HepG2 (cell line): ENCODE data around the gene CCDC195. TPM values are rescaled to one million over a fixed set of nuclear protein-coding genes. Genes with fewer than 3 reads are reported as not detected.

Experiments
- ATAC-seq: fragments of 200-7000 bp; cut with Tn5 transposase; 3 replicates; pipeline ENCODE4 v1.9.1; 2020; ENCODE audit warnings: mild to moderate bottlenecking, moderate library complexity
- BruUV-seq: library from RNA; stranded (reverse); fragments of 400-500 nt; replicated peaks from 2 replicates; lab custom pipeline; 2021; lab: Mats Ljungman, UMichigan
- CTCF ChIA-PET: fragments of 300-600 bp; formaldehyde crosslinking; extraction: SDS; loops from one replicate; lab custom pipeline; 2021; ENCODE audit warnings: low total read pairs, inconsistent platforms, low intra/inter-chr PET ratio; lab: Yijun Ruan, JAX
- POLR2A ChIA-PET: fragments of 350-600 bp; sonication (Branson Sonifier 250); formaldehyde crosslinking; loops from one replicate; lab custom pipeline; 2020; ENCODE audit warnings: antibody characterized with exemption, inconsistent platforms; lab: Yijun Ruan, JAX
- DNase-seq: peaks from one replicate; pipeline ENCODE4 v3.0.0-alpha.2; 2015; ENCODE audit warnings: low spot score
- FAIRE-seq: peaks from 3 replicates; lab custom pipeline; 2011; peaks lifted over from hg19 to GRCh38; lab: Jason Lieb, UNC
- H2AFZ ChIP-seq: one replicate; pipeline ENCODE4 v1.6.1; 2011; ENCODE audit warnings: low read length, inconsistent platforms
- H3K27ac ChIP-seq: fragments of 300-600 bp; 3 replicates; pipeline ENCODE4 v1.8.0; 2011; ENCODE audit warnings: mixed run types, mild to moderate bottlenecking, mixed read lengths, low read length, inconsistent platforms; ENCODE audit not compliant: insufficient read depth; ENCODE audit errors: extremely low read length
- H3K27me3 ChIP-seq, 2 experiments: fragments of 200-600 bp in 1 of 2; 2 replicates in 1 of 2; 3 replicates in 1 of 2; pipeline versions ENCODE4 v1.6.0 to v1.8.0; 2011; ENCODE audit warnings: low read length in 2 of 2, mild to moderate bottlenecking in 2 of 2, moderate library complexity in 2 of 2, inconsistent platforms in 1 of 2; ENCODE audit not compliant: insufficient read depth in 2 of 2, control insufficient read depth in 1 of 2
- H3K36me3 ChIP-seq, 2 experiments: fragments of 200-600 bp in 1 of 2; replicated peaks in 1 of 2; 2 replicates in 1 of 2; 3 replicates in 1 of 2; pipeline versions ENCODE4 v1.5.1 to v1.8.0; 2011; ENCODE audit warnings: low read length in 2 of 2, inconsistent platforms in 1 of 2; ENCODE audit not compliant: insufficient read depth in 2 of 2, control insufficient read depth in 1 of 2
- H3K4me1 ChIP-seq: 2 replicates; pipeline ENCODE4 v1.5.1; 2012; ENCODE audit warnings: low read length, inconsistent platforms; ENCODE audit not compliant: insufficient read depth
- H3K4me2 ChIP-seq: 2 replicates; pipeline ENCODE4 v1.6.0; 2011; ENCODE audit warnings: low read depth, low read length, inconsistent platforms
- H3K4me3 ChIP-seq, 3 experiments: fragments of 200-600 bp in 1 of 3; sonication (generic), shearing (Covaris generic) in 1 of 3; replicated peaks in 1 of 3; 2 replicates each; pipeline ENCODE4 v1.5.1; 2011 to 2016; ENCODE audit warnings: low read length in 3 of 3, inconsistent platforms in 2 of 3, low read depth in 2 of 3, mild to moderate bottlenecking in 2 of 3, control low read depth in 1 of 3, mixed read lengths in 1 of 3; ENCODE audit not compliant: insufficient read depth in 1 of 3
- H3K79me2 ChIP-seq: one replicate; pipeline ENCODE4 v1.6.1; 2011; ENCODE audit warnings: low read length, inconsistent platforms; ENCODE audit not compliant: insufficient read depth
- H3K9ac ChIP-seq: 2 replicates; pipeline ENCODE4 v1.6.0; 2011; ENCODE audit warnings: mild to moderate bottlenecking, low read depth, low read length, inconsistent platforms; ENCODE audit not compliant: insufficient read depth
- H3K9me3 ChIP-seq: 2 replicates; pipeline ENCODE4 v1.5.1; 2012; ENCODE audit warnings: mild to moderate bottlenecking, low read length
- H4K20me1 ChIP-seq: 2 replicates; pipeline ENCODE4 v1.6.0; 2011; ENCODE audit warnings: inconsistent platforms, mild to moderate bottlenecking, low read length, moderate library complexity; ENCODE audit not compliant: insufficient read depth
- DNMT3B ChIP-seq: conservative IDR thresholded peaks from 2 replicates; pipeline ENCODE4 v1.6.1; 2016; ENCODE audit warnings: missing biosample characterization, control low read depth
- FOXK1 ChIP-seq: sonication (generic); formaldehyde crosslinking; IDR thresholded peaks from 2 replicates; pipeline ENCODE4 v1.4.0; 2020; ENCODE audit warnings: low read depth, missing genetic modification reagents, borderline replicate concordance
- IRF2 ChIP-seq: IDR thresholded peaks from 2 replicates; pipeline ENCODE4 v1.6.1; 2018; ENCODE audit warnings: missing genetic modification reagents, missing compliant biosample characterization
- KAT2B ChIP-seq: fragments of 150-350 bp; IDR thresholded peaks from 2 replicates; pipeline ENCODE4 v1.6.1; 2014; ENCODE audit warnings: low read depth, low read length, borderline replicate concordance
- NFATC3 ChIP-seq: sonication (generic); formaldehyde crosslinking; IDR thresholded peaks from 2 replicates; pipeline ENCODE4 v1.5.1; 2020; ENCODE audit warnings: mild to moderate bottlenecking, missing genetic modification reagents
- NFE2 ChIP-seq: sonication (generic); formaldehyde crosslinking; IDR thresholded peaks from 2 replicates; pipeline ENCODE4 v1.4.0; 2020; ENCODE audit warnings: missing genetic modification reagents
- RFX3 ChIP-seq: IDR thresholded peaks from 2 replicates; pipeline ENCODE4 v1.6.1; 2016; ENCODE audit warnings: missing biosample characterization, missing genetic modification reagents
- ZBTB38 ChIP-seq: sonication (generic); formaldehyde crosslinking; IDR thresholded peaks from 2 replicates; pipeline ENCODE4 v1.5.1; 2020; ENCODE audit warnings: mild to moderate bottlenecking, missing genetic modification reagents
- WGBS: methylation state at CpG from one replicate; pipeline ENCODE4 v1.1.6; 2017; ENCODE audit warnings: low lambda C conversion rate; 5-methylcytosine and 5-hydroxymethylcytosine counted together
- in situ Hi-C: cut with HindIII; loops from 2 replicates; pipeline ENCODE4 v1.10.0; 2017; ENCODE audit warnings: low pct_unique_long_range_greater_than_20kb; ENCODE audit not compliant: extremely low pct_ligation_motif_present
- intact Hi-C: fragments of 100-400 bp; cut with micrococcal nuclease; formaldehyde crosslinking; loops from one replicate; pipeline ENCODE4 v1.10.0; 2022; ENCODE audit not compliant: unreplicated experiment
- polyA plus RNA-seq, 8 experiments: library from polyadenylated mRNA; depleted of rRNA in 3 of 8; stranded (reverse) in 7 of 8; unstranded in 1 of 8; fragments of >200 nt; fragmentation: Illumina TruSeq in 4 of 8; extraction: Trizol in 4 of 8; gene quantifications; 2 replicates each; pipeline versions ENCODE4 v1.2.1 to v1.2.3, GENCODE V29; 2011 to 2016; ENCODE audit warnings: low read depth in 4 of 8, missing spikeins in 1 of 8, mixed read lengths in 1 of 8; ENCODE audit not compliant: insufficient read depth in 1 of 8
- total RNA-seq, 5 experiments: library from RNA; depleted of rRNA; stranded (reverse); fragments of >200 nt; fragmentation: Illumina TruSeq; extraction: Trizol; gene quantifications; 2 replicates each; pipeline ENCODE4 v1.2.3, GENCODE V29; 2016; ENCODE audit warnings: low read depth in 1 of 5
- TF ChIP-seq, protein P1 (sequence below): IDR thresholded peaks from 2 replicates; pipeline ENCODE4 v1.6.1; 2016; ENCODE audit warnings: low read depth, control low read depth
- TF ChIP-seq, protein P2 (sequence below): sonication (generic); formaldehyde crosslinking; IDR thresholded peaks from 2 replicates; pipeline ENCODE4 v1.5.1; 2020; ENCODE audit warnings: mild to moderate bottlenecking, missing genetic modification reagents, moderate library complexity
- TF ChIP-seq, protein P3 (sequence below): sonication (generic); formaldehyde crosslinking; IDR thresholded peaks from 2 replicates; pipeline ENCODE4 v1.8.1; 2023; ENCODE audit warnings: mild to moderate bottlenecking, moderate library complexity, missing genetic modification reagents
- TF ChIP-seq, protein P4 (sequence below): sonication (generic); formaldehyde crosslinking; IDR thresholded peaks from 2 replicates; pipeline ENCODE4 v1.5.1; 2020; ENCODE audit warnings: mild to moderate bottlenecking, missing genetic modification reagents, moderate library complexity
- TF ChIP-seq, protein P5 (sequence below): sonication (generic); formaldehyde crosslinking; IDR thresholded peaks from 2 replicates; pipeline ENCODE4 v1.5.1; 2020; ENCODE audit warnings: mild to moderate bottlenecking, missing genetic modification reagents

CCDC195 gene
- total and polyA plus RNA-seq, 2 of the 13 experiments (the other 11 are each of a cell fraction or from before 2014, with no cell fraction given) = not detected

DNA sequence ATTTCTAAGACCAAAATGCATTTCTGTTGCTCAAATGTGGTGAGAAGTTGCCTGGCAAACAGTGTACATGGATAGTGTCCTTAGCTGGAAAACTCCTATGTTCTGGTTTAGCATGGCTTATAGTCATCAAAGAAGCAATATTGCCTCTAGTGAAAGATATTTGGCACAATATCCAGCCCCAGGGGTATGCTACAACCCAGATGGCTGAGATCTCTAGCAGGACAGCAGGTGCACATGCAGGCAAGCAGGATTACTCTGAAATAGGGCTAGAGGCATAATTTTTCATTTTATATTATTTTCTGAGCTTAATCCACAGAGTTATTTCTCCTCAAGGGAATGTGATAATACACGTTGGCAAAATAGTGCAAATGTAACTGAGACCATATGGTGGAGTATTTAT is 34.0 kb downstream of the CCDC195 start (continued):
- TF ChIP-seq, protein P1, sequence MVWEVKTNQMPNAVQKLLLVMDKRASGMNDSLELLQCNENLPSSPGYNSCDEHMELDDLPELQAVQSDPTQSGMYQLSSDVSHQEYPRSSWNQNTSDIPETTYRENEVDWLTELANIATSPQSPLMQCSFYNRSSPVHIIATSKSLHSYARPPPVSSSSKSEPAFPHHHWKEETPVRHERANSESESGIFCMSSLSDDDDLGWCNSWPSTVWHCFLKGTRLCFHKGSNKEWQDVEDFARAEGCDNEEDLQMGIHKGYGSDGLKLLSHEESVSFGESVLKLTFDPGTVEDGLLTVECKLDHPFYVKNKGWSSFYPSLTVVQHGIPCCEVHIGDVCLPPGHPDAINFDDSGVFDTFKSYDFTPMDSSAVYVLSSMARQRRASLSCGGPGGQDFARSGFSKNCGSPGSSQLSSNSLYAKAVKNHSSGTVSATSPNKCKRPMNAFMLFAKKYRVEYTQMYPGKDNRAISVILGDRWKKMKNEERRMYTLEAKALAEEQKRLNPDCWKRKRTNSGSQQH (CRISPR knock-in tag) = no peak
- no peak for TF ChIP-seq DNMT3B (CRISPR knock-in tag)
- no peak for TF ChIP-seq IRF2
- TF ChIP-seq NFATC3 (CRISPR knock-in tag) = no peak
- TF ChIP-seq, protein P2, sequence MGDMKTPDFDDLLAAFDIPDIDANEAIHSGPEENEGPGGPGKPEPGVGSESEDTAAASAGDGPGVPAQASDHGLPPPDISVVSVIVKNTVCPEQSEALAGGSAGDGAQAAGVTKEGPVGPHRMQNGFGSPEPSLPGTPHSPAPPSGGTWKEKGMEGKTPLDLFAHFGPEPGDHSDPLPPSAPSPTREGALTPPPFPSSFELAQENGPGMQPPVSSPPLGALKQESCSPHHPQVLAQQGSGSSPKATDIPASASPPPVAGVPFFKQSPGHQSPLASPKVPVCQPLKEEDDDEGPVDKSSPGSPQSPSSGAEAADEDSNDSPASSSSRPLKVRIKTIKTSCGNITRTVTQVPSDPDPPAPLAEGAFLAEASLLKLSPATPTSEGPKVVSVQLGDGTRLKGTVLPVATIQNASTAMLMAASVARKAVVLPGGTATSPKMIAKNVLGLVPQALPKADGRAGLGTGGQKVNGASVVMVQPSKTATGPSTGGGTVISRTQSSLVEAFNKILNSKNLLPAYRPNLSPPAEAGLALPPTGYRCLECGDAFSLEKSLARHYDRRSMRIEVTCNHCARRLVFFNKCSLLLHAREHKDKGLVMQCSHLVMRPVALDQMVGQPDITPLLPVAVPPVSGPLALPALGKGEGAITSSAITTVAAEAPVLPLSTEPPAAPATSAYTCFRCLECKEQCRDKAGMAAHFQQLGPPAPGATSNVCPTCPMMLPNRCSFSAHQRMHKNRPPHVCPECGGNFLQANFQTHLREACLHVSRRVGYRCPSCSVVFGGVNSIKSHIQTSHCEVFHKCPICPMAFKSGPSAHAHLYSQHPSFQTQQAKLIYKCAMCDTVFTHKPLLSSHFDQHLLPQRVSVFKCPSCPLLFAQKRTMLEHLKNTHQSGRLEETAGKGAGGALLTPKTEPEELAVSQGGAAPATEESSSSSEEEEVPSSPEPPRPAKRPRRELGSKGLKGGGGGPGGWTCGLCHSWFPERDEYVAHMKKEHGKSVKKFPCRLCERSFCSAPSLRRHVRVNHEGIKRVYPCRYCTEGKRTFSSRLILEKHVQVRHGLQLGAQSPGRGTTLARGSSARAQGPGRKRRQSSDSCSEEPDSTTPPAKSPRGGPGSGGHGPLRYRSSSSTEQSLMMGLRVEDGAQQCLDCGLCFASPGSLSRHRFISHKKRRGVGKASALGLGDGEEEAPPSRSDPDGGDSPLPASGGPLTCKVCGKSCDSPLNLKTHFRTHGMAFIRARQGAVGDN (CRISPR knock-in tag) = no peak
- TF ChIP-seq KAT2B = no peak
- no peak for TF ChIP-seq NFE2 (CRISPR knock-in tag)

DNA sequence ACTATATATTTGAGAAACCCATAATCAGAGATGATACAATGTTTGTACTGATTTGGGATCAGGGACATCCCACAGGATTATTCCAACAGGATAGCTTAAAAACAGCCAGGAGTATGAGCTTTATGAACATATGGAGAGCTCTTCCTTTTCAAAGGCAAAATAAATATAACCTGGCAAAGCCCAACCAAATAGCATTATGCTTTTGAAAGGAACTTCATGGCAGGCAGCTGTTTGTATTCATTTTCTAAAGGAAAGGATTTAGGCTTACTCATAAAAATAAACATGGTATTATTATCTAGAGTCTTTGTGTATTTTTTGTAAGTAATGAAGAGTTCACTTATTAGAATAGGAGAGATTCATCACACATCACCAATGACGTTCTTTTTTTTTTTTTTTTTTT is 44.4 kb downstream of the CCDC195 start:
- Histone ChIP-seq H3K79me2 (no peaks in the 10 kb centered on the region), H3K9me3 (no peaks in the 10 kb centered on the region), H3K36me3 (no peaks in the 10 kb centered on the region), H4K20me1 (no peaks in the 10 kb centered on the region), H3K4me2 (no peak overlapping the region), H3K9ac (no peak overlapping the region), H3K27ac (no peak overlapping the region)
- DNase-seq (no peak), ATAC-seq (no peak)
- intact Hi-C loops = no loop called here
- POLR2A ChIA-PET = no interaction called here
- in situ Hi-C loops = no loop called here
- TF ChIP-seq, protein P3, sequence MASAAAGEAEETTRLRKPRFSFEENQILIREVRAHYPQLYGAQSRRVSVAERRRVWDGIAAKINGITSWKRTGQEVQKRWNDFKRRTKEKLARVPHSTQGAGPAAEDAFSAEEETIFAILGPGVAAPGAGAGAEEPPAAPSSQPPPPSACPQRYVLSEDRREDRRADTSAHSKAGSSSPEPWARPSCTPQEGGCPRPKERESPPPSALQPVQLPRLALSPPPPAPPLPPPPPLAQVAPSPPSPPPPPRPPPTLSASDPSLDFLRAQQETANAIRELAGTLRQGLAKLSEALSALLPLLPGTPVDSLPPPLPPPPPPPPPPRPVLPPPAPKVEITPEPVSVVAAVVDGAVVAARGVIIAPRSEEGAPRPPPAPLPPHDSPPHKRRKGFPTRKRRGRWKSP (CRISPR knock-in tag) = no peak
- TF ChIP-seq FOXK1 (CRISPR knock-in tag) (no peak), ZBTB38 (no peak), RFX3 (CRISPR knock-in tag) (no peak)
- TF ChIP-seq, protein P4, sequence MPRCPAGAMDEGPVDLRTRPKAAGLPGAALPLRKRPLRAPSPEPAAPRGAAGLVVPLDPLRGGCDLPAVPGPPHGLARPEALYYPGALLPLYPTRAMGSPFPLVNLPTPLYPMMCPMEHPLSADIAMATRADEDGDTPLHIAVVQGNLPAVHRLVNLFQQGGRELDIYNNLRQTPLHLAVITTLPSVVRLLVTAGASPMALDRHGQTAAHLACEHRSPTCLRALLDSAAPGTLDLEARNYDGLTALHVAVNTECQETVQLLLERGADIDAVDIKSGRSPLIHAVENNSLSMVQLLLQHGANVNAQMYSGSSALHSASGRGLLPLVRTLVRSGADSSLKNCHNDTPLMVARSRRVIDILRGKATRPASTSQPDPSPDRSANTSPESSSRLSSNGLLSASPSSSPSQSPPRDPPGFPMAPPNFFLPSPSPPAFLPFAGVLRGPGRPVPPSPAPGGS (CRISPR knock-in tag) = no peak
- TF ChIP-seq, protein P5, sequence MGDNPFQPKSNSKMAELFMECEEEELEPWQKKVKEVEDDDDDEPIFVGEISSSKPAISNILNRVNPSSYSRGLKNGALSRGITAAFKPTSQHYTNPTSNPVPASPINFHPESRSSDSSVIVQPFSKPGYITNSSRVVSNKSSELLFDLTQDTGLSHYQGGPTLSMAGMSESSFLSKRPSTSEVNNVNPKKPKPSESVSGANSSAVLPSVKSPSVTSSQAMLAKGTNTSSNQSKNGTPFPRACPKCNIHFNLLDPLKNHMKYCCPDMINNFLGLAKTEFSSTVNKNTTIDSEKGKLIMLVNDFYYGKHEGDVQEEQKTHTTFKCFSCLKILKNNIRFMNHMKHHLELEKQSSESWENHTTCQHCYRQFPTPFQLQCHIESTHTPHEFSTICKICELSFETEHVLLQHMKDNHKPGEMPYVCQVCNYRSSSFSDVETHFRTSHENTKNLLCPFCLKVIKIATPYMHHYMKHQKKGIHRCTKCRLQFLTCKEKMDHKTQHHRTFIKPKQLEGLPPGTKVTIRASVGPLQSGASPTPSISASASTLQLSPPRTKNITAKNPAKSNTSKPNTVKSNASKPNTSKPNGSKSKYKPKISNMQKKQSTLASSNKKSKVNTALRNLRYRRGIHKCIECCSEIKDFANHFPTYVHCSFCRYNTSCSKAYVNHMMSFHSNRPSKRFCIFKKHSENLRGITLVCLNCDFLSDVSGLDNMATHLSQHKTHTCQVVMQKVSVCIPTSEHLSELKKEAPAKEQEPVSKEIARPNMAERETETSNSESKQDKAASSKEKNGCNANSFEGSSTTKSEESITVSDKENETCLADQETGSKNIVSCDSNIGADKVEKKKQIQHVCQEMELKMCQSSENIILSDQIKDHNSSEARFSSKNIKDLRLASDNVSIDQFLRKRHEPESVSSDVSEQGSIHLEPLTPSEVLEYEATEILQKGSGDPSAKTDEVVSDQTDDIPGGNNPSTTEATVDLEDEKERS (CRISPR knock-in tag) = no peak
- TF ChIP-seq, all 625 proteins: peak for 0
- 0% methylated on average over 1 of the region's 1 CpG for WGBS
- Histone ChIP-seq H3K4me3 (no peak overlapping the region), H3K27me3 (no peaks in the 10 kb centered on the region), H3K4me1 (no peaks in the 10 kb centered on the region), H2AFZ (no peak overlapping the region)
- FAIRE-seq = no peak
- BruUV-seq = no TSS peak
- CTCF ChIA-PET = no interaction called here
